Effector memory CD8-positive, alpha-beta T cell (primary cell): ENCODE results near the gene INF2.
A peak's percentile ranks its signal among the peaks of the same experiment; 100 is the strongest.

Source experiments
- ATAC-seq: fragments of 150-1000 bp; cut with Tn5 transposase; replicated peaks from 2 replicates; pipeline ENCODE4 v1.10.0; 2021; ENCODE audit warnings: mild to moderate bottlenecking, moderate library complexity
- DNase-seq, 3 experiments: peaks; one replicate each; pipeline ENCODE4 v3.0.0; 2021
- H3K27ac Mint-ChIP-seq, 2 donors: one replicate each; pipeline ENCODE4 v1.8.0; 2022; ENCODE audit warnings: mild to moderate bottlenecking in 2 of 2, mixed read lengths in 2 of 2, moderate library complexity in 2 of 2
- H3K27me3 Mint-ChIP-seq, 2 donors: one replicate each; pipeline ENCODE4 v1.8.0; 2022; ENCODE audit warnings: mixed read lengths in 2 of 2
- H3K36me3 Mint-ChIP-seq: one replicate; pipeline ENCODE4 v1.8.0; 2022; ENCODE audit warnings: mild to moderate bottlenecking, moderate library complexity, mixed read lengths; ENCODE audit not compliant: insufficient read depth
- H3K4me1 Mint-ChIP-seq, 2 donors: one replicate each; pipeline ENCODE4 v1.8.0; 2022; ENCODE audit warnings: low read depth in 2 of 2, mixed read lengths in 2 of 2
- H3K4me3 Mint-ChIP-seq, 2 donors: one replicate each; pipeline ENCODE4 v1.8.0; 2022; ENCODE audit warnings: mild to moderate bottlenecking in 2 of 2, mixed read lengths in 2 of 2, moderate library complexity in 2 of 2
- H3K9me3 Mint-ChIP-seq, 2 donors: one replicate each; pipeline ENCODE4 v1.8.0; 2022; ENCODE audit warnings: mixed read lengths in 2 of 2

INF2 gene

GRCh38 chr14:104770072-104770579, 80.7 kb downstream of the INF2 start:
- Mint-ChIP-seq H3K4me3 (no peak overlapping the region), H3K27ac (no peak overlapping the region), H3K27me3 (no peaks in the 10 kb centered on the region), H3K4me1 (peaks cover 3 to 4% of the 10 kb centered on the region in 2 donors), H3K36me3 (peaks cover 34% of the 10 kb centered on the region), H3K9me3 (no peaks in the 10 kb centered on the region)
- ATAC-seq (no peak), DNase-seq (no peak)

DNA sequence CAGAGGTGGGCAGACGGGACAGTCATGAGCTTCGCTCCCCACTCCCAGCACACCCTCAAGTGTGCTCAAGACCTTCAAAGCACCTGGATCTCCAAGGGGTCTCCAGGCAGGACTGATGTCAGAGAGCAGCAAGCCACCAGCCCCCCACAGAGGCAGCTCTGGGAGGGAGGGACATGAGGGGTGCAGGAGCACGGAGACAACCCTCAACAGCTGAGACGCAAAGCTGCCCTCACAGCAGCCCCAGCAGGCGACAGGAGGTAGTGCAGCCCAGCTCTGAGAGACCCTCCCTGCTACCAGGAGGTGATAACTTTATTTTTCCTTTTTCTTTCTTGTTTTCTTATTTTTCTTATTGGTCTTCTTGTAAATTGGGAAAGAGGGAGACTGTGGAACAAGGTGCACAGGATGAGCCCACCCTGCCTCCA, 81.4 kb downstream of the INF2 start:
- H3K9me3 Mint-ChIP-seq = no peaks in the 10 kb centered on the region
- H3K36me3 Mint-ChIP-seq = peaks cover 34% of the 10 kb centered on the region
- ATAC-seq = no peak
- peaks cover 3 to 4% of the 10 kb centered on the region in 2 donors for H3K4me1 Mint-ChIP-seq
- DNase-seq = no peak
- H3K27me3 Mint-ChIP-seq = no peaks in the 10 kb centered on the region
- H3K27ac Mint-ChIP-seq = peak overlapping the region in 1 of 2 donors; percentile 81
- H3K4me3 Mint-ChIP-seq = no peak overlapping the region

DNA sequence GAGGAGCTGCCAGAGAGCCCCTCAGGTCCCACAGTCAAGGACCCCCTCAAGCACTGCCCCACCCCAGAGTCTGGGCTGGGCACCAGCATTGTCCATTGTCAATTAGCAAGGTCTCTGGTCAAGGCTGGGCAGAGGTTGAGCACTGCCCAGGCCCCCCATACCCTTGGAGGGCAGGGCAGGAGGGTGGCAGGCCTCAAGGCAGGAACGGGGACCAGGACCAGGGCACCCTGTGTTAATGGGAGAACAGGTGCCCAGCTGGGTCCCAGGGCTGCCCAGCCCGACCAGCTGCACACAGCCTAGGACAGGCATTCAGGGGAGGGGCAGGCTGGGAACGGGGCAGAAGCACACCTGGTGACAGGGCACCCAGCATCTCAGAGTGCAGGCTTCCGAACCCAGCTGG, 82.0 kb downstream of the INF2 start:
- no peak for ATAC-seq
- no peaks in the 10 kb centered on the region for H3K9me3 Mint-ChIP-seq
- no peak overlapping the region for H3K4me3 Mint-ChIP-seq
- H3K4me1 Mint-ChIP-seq = peaks cover 3 to 4% of the 10 kb centered on the region in 2 donors
- H3K27ac Mint-ChIP-seq = peak overlapping the region in 1 of 2 donors; percentile 81
- no peaks in the 10 kb centered on the region for H3K27me3 Mint-ChIP-seq
- peaks cover 39% of the 10 kb centered on the region for H3K36me3 Mint-ChIP-seq
- DNase-seq = no peak
